GF-D8 (cell line): ENCODE measurements around the gene MEI4.
"Not testable (repeated sequence)": the region's sequence is repeated elsewhere in the genome, so short reads cannot be mapped to it uniquely, and the experiment has no call there.

Experiments used
- DNase-seq: peaks from one replicate; lab custom pipeline; 2025; lab: John Stamatoyannopoulos, UW

Gene MEI4, protein sequence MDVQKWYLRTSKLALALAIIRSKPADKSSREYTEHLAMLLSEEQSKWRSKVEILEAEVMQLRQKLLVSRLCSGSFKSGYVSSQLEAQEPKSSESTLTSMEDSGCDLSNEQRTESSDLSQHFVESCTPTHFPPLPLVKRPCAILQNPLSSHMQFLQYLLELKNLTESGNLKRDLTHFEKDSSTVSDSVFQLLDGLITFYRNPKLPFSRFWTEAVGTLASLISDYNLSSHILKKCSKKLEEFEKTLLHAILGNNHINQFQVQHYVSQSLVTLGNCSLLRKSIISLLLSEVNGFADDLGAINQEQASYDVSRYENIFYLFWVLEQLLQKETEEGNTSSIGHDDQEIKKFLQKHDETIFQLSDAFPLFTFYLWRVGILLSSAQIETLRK

GRCh38 chr6:77652739-77653138 is at the start of gene MEI4:
TSS of gene MEI4 (plus strand) at chr6:77653039. CDS start at chr6:77690672, 37,633 bp downstream.
- no peak for DNase-seq

DNA sequence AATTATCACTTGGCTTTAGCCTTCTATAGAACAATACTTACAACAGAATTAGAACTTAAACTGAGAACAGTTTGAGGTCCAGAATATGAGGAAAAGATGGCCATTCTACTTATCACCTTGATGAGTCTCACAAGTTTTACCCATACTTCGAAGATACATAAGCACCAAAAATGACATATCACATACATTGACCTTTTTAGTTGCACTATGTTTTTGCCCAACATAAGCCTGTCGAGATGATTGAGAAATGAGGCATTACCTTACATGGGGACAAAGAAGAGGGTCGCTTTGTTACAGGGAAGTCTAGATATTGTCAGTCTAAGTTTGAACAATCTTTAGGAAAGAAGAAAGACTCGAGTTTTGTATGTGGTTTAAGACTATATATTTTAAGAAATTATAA is 48.4 kb upstream of the MEI4 start:
- DNase-seq: no peak

- no peak for DNase-seq
Measured at GRCh38 chr6:77607004-77607403, 45.8 kb upstream of the MEI4 start.

- no peak for DNase-seq
Measured at GRCh38 chr6:77609106-77609505, 43.7 kb upstream of the MEI4 start.

DNA sequence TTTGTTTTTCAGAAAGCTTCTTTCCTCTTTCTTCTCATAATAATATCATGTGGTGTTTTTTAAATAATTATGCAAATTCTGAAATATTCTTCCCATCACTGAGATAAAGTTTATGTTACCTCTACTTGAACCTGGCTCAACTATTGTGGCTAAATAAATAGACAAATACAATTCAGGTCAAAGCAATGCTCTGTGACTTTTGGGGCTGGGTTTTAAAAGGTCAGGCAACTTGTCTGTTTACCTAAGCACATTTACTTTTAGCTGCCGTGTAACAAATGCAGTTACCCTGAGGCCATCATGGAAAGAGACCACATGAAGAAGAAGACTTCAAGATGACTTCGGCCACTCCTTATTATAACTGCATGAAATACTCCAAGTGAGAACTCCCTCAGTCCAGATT is 33.7 kb upstream of the MEI4 start:
- DNase-seq: no peak

- no peak for DNase-seq
Measured at GRCh38 chr6:77620278-77620882, 32.5 kb upstream of the MEI4 start.

- no peak for DNase-seq
Measured at GRCh38 chr6:77624515-77624914, 28.3 kb upstream of the MEI4 start.

- DNase-seq: no peak
Measured at GRCh38 chr6:77626426-77626825, 26.4 kb upstream of the MEI4 start.

GRCh38 chr6:77630014-77630413 is 22.8 kb upstream of the MEI4 start:
- DNase-seq: no peak

- no peak for DNase-seq
Measured at GRCh38 chr6:77633471-77633870, 19.4 kb upstream of the MEI4 start.

- DNase-seq: no peak
Measured at GRCh38 chr6:77633993-77634715, 18.7 kb upstream of the MEI4 start.

GRCh38 chr6:77638129-77638830 is 14.6 kb upstream of the MEI4 start:
- no peak for DNase-seq

- DNase-seq: no peak
Measured at GRCh38 chr6:77644102-77644705, 8.6 kb upstream of the MEI4 start.

DNA sequence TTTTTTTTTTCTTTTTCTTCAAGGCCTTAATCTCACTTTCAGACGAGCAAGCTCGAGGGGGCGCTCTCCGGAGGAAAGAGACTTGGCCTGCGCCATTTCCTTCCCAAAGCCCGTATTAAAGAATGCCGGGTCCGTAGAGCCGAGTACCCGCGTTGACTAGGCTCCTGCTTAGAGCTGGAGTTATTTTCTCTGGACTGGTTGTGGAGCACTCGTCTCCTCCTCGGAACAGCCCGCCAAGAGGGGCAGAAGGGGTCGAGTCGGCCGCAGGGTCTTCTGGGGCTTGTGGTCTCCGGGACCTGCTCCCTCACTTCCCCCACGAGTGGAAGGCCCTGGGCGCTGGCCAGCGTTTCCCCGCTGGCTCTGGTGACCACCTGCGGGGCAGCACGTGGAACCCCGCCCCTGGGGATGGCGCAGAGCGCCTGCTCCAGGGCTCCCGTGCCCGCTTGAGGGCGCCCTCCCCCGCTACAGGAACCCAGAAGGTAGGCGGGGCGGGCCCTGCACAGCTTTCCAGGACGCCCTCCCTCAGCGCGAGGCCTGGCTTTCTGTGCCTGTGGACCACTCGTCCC is 2.7 kb upstream of the MEI4 start:
- DNase-seq: no peak

DNA sequence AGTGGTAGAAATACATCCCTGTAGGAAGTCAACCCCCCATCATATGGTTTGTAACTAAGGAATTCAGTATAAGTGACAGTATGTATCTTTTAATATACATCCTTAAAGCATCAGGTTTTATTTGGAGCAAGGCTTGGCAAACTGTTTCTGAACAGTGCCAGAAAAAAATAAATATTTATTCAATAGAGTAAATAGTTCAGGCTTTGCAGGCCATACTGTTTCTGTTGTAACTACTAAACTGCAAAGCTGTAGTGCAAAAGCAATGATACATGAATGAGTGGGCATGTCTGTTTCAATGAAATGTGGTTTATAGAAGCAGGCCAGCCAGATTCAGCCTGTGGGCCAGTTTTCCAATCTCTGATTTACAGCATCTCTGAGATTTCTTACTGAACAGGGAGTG is 977 bp downstream of the MEI4 start:
- DNase-seq: no peak

GRCh38 chr6:77655035-77655434 is 2.2 kb downstream of the MEI4 start:
- DNase-seq: not testable (repeated sequence)

DNA sequence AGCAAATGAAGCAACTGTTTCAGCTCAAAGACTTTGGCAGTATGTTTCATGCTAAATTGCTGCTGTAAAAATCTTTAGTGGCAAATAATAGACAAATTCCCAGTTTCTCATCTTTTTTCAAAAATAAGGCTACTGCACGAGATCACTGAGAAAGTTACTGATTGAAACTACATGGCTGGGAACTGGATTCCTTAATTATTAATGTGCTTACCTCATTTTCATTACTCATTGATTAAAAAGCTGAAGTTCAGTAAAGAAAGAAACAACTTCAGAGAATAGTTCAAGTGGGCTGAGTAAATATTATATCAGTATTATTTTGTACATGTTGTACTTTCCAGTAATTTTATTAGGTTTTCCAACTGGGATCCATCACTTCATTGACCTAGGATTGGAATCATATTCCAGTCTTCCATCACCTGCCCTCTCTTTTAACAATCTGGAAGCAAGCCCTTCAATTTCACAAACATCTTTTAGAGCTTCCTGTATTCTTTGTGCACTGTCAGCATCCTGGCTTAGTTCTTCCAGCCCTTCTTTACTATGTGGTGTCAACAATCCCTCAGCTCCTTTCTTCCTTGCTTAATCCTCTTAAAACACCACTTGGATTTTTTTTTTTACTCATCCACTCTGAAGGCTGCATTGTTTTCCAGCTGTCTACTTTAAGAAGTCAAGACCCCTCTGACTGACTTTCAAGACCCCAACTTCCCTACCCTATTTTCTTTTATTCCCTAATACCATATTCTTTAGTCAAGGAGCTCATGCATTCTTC is 4.3 kb downstream of the MEI4 start:
- DNase-seq: no peak

DNA sequence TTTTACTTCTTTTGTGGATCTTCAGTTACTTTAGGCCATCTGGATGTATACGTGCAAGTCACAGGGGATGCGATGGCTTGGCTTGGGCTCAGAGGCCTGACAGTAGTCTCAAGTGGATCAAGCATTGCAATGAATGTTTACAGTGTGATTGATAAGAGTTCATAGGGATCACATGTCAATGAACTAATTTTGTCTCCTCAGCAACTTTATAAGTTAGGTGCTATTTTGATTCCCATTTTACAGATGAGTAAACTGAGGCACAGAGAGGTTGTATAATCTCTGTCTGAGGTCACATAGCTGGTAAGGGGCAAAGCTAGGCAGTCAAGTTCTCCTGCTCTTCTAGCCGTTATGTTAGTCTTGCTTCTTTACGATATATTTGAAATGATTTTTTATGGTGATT is 13.5 kb downstream of the MEI4 start:
- DNase-seq: no peak

DNA sequence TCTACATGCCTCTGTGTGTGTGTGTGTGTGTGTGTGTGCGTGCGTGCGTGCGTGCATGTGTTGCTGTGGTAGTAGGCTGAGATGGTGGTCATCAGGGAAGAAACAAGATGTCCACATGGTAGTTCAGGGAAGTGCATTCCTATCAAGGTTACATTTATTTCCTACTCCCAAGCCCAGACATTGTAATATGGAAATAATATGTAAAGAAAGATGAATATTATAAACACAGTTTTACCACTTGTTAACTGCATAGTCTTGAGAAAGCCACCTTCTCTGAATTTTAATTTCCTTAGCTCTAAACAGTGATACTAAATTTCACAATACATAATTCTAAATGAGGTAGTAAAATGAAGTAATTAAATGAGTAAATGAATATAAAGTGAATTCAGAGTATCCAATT is 14.0 kb downstream of the MEI4 start:
- DNase-seq: no peak

DNA sequence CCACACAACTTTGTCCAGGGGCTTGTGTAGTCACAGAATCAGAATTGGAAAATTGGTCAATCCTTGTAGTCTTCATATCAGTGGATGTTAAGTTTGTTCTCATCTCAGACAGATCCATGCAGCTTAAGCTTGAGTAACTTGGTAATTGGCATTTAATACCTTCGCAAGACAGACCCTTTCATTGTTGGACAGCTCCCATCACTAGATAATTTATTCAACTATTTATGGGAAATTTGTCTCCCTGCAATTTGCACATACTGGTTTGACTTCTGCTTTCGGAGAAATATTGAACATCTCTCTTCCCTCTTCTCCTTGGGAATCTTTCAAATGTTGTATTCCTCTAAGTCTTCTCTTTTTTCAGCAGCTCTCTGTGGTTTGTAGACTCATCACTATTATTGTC is 17.1 kb downstream of the MEI4 start:
- DNase-seq: no peak

GRCh38 chr6:77674211-77674610 is 21.4 kb downstream of the MEI4 start:
- DNase-seq: no peak
